ENCODE results near the gene RC3H1. TPM values are rescaled to one million over a fixed set of nuclear protein-coding genes. Genes with fewer than 3 reads are reported as not detected.

Gene RC3H1
- total and polyA plus RNA-seq, 2 donors from 2014 or later: 2.5 to 40.5 TPM

DNA sequence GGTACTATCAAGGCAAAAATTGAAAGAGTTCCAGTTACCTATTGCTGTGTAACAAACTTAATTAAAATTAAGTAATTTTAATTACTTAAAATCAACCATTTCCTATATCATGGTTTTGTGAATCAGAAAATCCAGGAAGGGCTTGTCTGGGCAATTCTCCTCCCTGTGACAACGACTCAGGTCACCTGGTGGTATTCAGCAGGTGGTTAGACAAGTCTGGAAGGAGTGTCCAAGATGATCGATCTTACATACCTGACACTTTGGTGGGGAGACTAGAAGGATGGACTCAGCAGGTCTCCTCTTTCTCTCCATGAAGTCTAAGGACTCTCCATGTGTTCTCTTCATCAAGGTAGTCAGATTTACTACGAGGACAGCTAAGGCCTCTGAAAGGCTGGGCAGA, 128.0 kb downstream of the RC3H1 start:
- no peak for FAIRE-seq
- Histone ChIP-seq H3K9me3 (ENCODE audit: control insufficient read depth in 2 of 3, insufficient read depth in 1 of 3, low read length in 3 of 3) (no peaks in the 10 kb centered on the region), H3K4me1 (ENCODE audit: control insufficient read depth in 2 of 3, insufficient read depth in 2 of 3, low read depth in 1 of 3, low read length in 3 of 3) (no peaks in the 10 kb centered on the region), H3K27ac (ENCODE audit: low read depth in 2 of 2, low read length in 2 of 2) (no peak overlapping the region), H3K36me3 (ENCODE audit: control insufficient read depth in 2 of 3, insufficient read depth in 3 of 3, low read length in 3 of 3) (peaks cover 0 to 2% (median 0%) of the 10 kb centered on the region in 3 donors), H3K9ac (ENCODE audit: low read length in 3 of 3) (no peak overlapping the region), H3K27me3 (ENCODE audit: control insufficient read depth, insufficient read depth, low read length) (no peaks in the 10 kb centered on the region), H3K4me3 (ENCODE audit: low read length in 3 of 3) (no peak overlapping the region)
- TF ChIP-seq CTCF (IDR thresholded peaks at IDR 0.05; ENCODE audit: borderline replicate concordance, extremely low read depth, insufficient read depth): no peak
- intact Hi-C loops (cut with DNase I): no loop called here
- no peak for DNase-seq

DNA sequence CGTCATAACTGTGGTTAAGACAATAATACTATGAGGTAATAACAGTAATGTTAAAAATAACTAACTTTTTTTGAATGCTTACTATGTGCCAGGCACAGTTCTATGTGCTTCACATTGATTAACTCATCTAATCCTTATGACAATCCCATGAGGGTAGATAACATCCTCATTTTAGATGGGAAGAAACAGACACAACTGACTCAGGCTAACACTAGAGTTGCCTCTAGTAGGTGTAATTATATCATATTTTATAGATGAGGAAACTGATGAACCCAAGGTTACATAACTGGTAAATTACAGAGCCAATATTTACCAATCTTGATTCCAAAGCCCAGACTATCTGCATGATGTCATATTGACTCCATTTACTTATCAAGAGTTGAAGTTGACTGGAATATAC, 128.5 kb downstream of the RC3H1 start:
- H3K9ac ChIP-seq (ENCODE audit: low read length in 3 of 3): no peak overlapping the region
- intact Hi-C loops (cut with DNase I): no loop called here
- no peak overlapping the region for H3K4me3 ChIP-seq (ENCODE audit: low read length in 3 of 3)
- FAIRE-seq (no peak), DNase-seq (no peak)
- no peak for TF ChIP-seq CTCF (IDR thresholded peaks at IDR 0.05; ENCODE audit: borderline replicate concordance, extremely low read depth, insufficient read depth)
- no peaks in the 10 kb centered on the region for H3K4me1 ChIP-seq (ENCODE audit: control insufficient read depth in 2 of 3, insufficient read depth in 2 of 3, low read depth in 1 of 3, low read length in 3 of 3)
- peaks cover 0 to 2% (median 0%) of the 10 kb centered on the region in 3 donors for H3K36me3 ChIP-seq (ENCODE audit: control insufficient read depth in 2 of 3, insufficient read depth in 3 of 3, low read length in 3 of 3)
- no peaks in the 10 kb centered on the region for H3K27me3 ChIP-seq (ENCODE audit: control insufficient read depth, insufficient read depth, low read length)
- no peaks in the 10 kb centered on the region for H3K9me3 ChIP-seq (ENCODE audit: control insufficient read depth in 2 of 3, insufficient read depth in 1 of 3, low read length in 3 of 3)
- H3K27ac ChIP-seq (ENCODE audit: low read depth in 2 of 2, low read length in 2 of 2): no peak overlapping the region

- no peak for TF ChIP-seq CTCF (IDR thresholded peaks at IDR 0.05; ENCODE audit: borderline replicate concordance, extremely low read depth, insufficient read depth)
- no peak for DNase-seq
- peaks cover 5 to 16% (median 11%) of the 10 kb centered on the region in 3 donors for H3K36me3 ChIP-seq (ENCODE audit: control insufficient read depth in 2 of 3, insufficient read depth in 3 of 3, low read length in 3 of 3)
- no peaks in the 10 kb centered on the region for H3K9me3 ChIP-seq (ENCODE audit: control insufficient read depth in 2 of 3, insufficient read depth in 1 of 3, low read length in 3 of 3)
- no peaks in the 10 kb centered on the region for H3K27me3 ChIP-seq (ENCODE audit: control insufficient read depth, insufficient read depth, low read length)
- intact Hi-C loops (cut with DNase I): no loop called here
- FAIRE-seq: no peak
- no peak overlapping the region for H3K27ac ChIP-seq (ENCODE audit: low read depth in 2 of 2, low read length in 2 of 2)
- H3K4me1 ChIP-seq (ENCODE audit: control insufficient read depth in 2 of 3, insufficient read depth in 2 of 3, low read depth in 1 of 3, low read length in 3 of 3): no peaks in the 10 kb centered on the region
- no peak overlapping the region for H3K4me3 ChIP-seq (ENCODE audit: low read length in 3 of 3)
- no peak overlapping the region for H3K9ac ChIP-seq (ENCODE audit: low read length in 3 of 3)
Observed at GRCh38 chr1:173889885-173890284, 132.3 kb downstream of the RC3H1 start.

GRCh38 chr1:173888749-173889148, 133.4 kb downstream of the RC3H1 start:
- Histone ChIP-seq H3K4me3 (ENCODE audit: low read length in 3 of 3) (no peak overlapping the region), H3K9me3 (ENCODE audit: control insufficient read depth in 2 of 3, insufficient read depth in 1 of 3, low read length in 3 of 3) (no peaks in the 10 kb centered on the region), H3K27me3 (ENCODE audit: control insufficient read depth, insufficient read depth, low read length) (no peaks in the 10 kb centered on the region), H3K36me3 (ENCODE audit: control insufficient read depth in 2 of 3, insufficient read depth in 3 of 3, low read length in 3 of 3) (peaks cover 3 to 16% (median 11%) of the 10 kb centered on the region in 3 donors), H3K4me1 (ENCODE audit: control insufficient read depth in 2 of 3, insufficient read depth in 2 of 3, low read depth in 1 of 3, low read length in 3 of 3) (no peaks in the 10 kb centered on the region), H3K9ac (ENCODE audit: low read length in 3 of 3) (no peak overlapping the region), H3K27ac (ENCODE audit: low read depth in 2 of 2, low read length in 2 of 2) (no peak overlapping the region)
- FAIRE-seq (no peak), DNase-seq (no peak)
- no peak for TF ChIP-seq CTCF (IDR thresholded peaks at IDR 0.05; ENCODE audit: borderline replicate concordance, extremely low read depth, insufficient read depth)
- intact Hi-C loops (cut with DNase I): no loop called here

Data from kidney (tissue), 14 donors.